ENCODE data around the gene FAM168A. TPM values are rescaled to one million over a fixed set of nuclear protein-coding genes. Genes with fewer than 3 reads are reported as not detected.

FAM168A gene
- total RNA-seq, 2 experiments from 2014 or later = 22.2 to 24.0 TPM

DNA sequence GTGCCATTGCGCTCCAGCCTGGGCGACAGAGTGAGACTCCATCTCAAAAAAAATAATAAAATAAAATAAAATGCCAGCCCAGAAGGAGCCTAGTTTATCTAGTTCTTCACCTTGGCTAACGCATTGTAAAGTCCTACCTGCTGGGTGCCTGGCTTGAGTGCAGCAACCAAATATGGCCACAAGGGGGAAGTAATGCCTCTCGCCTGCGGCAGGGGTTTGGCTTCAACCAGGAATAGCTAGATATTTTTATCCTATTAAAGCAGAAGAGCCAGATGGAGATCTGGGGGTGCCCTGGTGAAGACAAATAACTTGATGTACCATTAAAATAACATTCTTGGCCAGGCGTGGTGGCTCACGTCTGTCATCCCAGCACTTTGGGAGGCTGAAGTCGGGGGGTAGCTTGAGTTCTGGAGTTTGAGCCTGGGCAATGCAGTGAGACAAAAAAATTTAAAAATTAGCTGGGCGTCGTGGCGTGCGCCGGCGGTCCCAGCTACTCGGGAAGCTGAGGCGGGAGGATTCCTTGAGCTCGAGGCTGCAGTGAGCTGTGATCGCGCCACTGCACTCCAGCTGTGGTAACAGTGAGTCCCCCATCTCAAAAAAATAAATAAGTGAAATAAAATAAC is 27.9 kb upstream of the FAM168A start:
- H3K27me3 Mint-ChIP-seq = peaks cover 22% of the 10 kb centered on the region
- H3K4me1 Mint-ChIP-seq = peaks cover 2% of the 10 kb centered on the region

DNA sequence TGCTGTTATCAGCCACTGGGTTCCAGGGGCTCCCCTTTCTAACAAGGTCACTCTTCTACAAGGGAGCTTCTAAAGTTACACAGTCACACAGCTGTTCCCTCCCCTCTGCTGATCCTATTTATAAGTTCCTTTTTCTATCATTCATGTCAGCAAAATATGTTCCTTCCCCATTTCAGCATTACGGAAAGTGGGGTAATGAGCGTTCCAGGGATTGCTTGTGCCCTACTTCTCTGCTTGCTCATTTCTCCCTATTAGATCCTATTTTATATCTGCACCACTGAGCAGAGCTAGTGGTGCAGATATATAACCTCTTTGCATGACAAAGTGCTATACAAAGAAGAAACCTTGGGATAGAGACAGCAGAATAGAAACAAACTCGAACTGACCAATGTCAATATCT is 25.8 kb upstream of the FAM168A start:
- Mint-ChIP-seq H3K9me3 (no peaks in the 10 kb centered on the region), H3K4me1 (peaks cover 2% of the 10 kb centered on the region), H3K36me3 (ENCODE audit: low read depth) (no peaks in the 10 kb centered on the region), H3K27me3 (peaks cover 22% of the 10 kb centered on the region), H3K4me3 (no peak overlapping the region), H3K27ac (no peak overlapping the region)
- CTCF ChIA-PET = interaction anchor here (3.4 to 5.8 kb wide), 3 partner anchors 24 to 308 kb away, joined by 26 to 126 read pairs (median 26); partner anchors contain the start of gene PLEKHB1
- DNase-seq = no peak
- POLR2A ChIA-PET = no interaction called here

More for the DNA sequence above, 27.9 kb upstream of the FAM168A start:
- CTCF ChIA-PET = interaction anchor here (0.7 to 5.8 kb wide), 31 partner anchors 9 to 696 kb away, joined by 3 to 126 read pairs (median 4); partner anchors contain the start of genes PLEKHB1 and RAB6A
- Mint-ChIP-seq H3K9me3 (no peaks in the 10 kb centered on the region), H3K4me3 (no peak overlapping the region), H3K36me3 (ENCODE audit: low read depth) (no peaks in the 10 kb centered on the region), H3K27ac (no peak overlapping the region)
- peak; percentile 67 for DNase-seq
- POLR2A ChIA-PET = interaction anchor here (0.8 to 1.2 kb wide), 3 partner anchors 27 to 36 kb away, joined by 3 read pairs; no protein-coding TSS in a partner anchor

DNA sequence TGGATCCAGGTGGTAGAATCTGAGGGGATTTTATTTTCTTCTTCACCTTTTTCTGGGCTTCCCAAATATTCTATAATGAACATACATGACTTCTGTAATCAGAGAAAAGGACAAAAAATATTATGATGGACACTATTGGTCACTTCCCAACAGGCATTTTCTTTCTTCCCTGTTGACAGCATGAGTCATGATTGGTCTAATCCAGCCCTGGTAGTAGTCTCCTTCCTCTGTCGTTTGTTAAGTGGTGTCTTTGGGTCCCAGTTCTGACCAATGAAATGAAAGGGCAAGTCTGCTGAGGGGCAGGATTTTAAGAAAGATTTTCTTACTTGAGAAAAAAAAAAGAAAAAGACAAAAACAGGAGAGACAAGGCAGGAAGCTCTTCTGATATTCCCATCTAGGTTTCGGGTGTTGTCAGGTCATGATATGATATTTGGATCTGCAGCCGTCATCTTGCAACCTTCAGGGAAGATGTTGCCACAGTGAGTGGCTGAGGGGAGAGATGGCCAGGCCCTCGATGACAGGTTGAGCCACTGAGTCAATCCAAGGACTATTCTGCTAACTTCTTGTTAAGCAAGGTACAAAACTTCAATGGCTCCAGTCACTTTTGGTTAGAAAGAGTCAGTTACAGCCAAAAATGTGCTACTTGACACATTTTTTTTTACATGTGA is 25.1 kb upstream of the FAM168A start:
- H3K4me3 Mint-ChIP-seq = no peak overlapping the region
- H3K36me3 Mint-ChIP-seq (ENCODE audit: low read depth) = no peaks in the 10 kb centered on the region
- H3K27ac Mint-ChIP-seq = no peak overlapping the region
- peaks cover 22% of the 10 kb centered on the region for H3K27me3 Mint-ChIP-seq
- H3K9me3 Mint-ChIP-seq = no peaks in the 10 kb centered on the region
- DNase-seq = no peak
- peaks cover 2% of the 10 kb centered on the region for H3K4me1 Mint-ChIP-seq
- POLR2A ChIA-PET = no interaction called here
- CTCF ChIA-PET = interaction anchor here (1.4 to 5.8 kb wide), 3 partner anchors 25 to 39 kb away, joined by 6 to 126 read pairs (median 26); partner anchors contain the start of gene PLEKHB1

DNA sequence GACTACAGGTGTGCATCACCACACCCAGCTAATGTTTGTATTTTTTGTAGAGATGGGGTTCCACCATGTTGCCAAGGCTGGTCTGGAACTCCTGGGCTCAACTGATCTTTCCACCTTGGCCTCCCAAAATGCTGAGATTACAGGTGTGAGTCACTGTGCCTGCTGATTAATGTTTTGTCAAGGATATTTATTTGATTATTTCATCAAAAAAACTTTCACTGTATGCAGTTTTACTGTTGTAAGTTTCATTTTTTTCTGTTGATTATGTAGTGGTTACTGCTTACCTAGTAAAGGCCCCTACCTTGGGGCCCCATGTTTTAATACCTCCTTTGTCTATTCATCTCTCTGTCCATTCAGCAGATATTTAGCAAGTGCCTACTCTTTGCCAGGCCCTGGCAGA is 16.7 kb upstream of the FAM168A start:
- ChIA-PET CTCF (no interaction called here), POLR2A (no interaction called here)
- no peaks in the 10 kb centered on the region for H3K9me3 Mint-ChIP-seq
- no peaks in the 10 kb centered on the region for H3K4me1 Mint-ChIP-seq
- H3K4me3 Mint-ChIP-seq = no peak overlapping the region
- no peak overlapping the region for H3K27ac Mint-ChIP-seq
- no peaks in the 10 kb centered on the region for H3K36me3 Mint-ChIP-seq (ENCODE audit: low read depth)
- DNase-seq = no peak
- H3K27me3 Mint-ChIP-seq = peaks cover 5% of the 10 kb centered on the region

DNA sequence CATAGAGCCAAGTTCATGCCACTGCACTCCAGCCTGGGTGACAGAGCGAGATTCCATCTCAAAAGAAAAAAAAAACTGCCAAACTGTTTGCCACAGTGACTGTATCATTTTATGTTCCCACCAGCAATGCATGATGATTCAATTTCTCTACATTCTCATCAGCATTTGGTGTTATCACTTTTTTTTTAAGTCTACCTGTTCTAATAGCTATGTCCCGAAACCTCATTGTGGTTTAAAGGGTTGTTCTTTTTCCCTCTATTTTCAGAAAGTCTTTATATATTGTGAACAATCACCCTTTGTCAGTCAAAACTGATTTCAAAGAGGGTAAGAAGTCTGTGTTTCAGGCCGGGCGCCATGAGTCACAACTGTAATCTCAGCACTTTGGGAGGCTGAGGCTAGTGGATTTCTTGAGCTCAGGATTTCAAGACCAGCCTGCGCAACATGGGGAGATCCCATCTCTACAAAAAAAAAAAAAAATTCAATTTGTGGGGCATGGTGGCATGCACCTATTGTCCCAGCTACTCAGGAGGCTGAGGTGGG is 14.8 kb upstream of the FAM168A start:
- peaks cover 9% of the 10 kb centered on the region for H3K27me3 Mint-ChIP-seq
- H3K4me3 Mint-ChIP-seq = no peak overlapping the region
- no peak for DNase-seq
- no peaks in the 10 kb centered on the region for H3K36me3 Mint-ChIP-seq (ENCODE audit: low read depth)
- no peaks in the 10 kb centered on the region for H3K4me1 Mint-ChIP-seq
- ChIA-PET POLR2A (interaction anchor here (1.8 kb wide), 1 partner anchor 14 kb away, joined by 5 read pairs; no protein-coding TSS in a partner anchor), CTCF (interaction anchor here (0.6 to 1.9 kb wide), 2 partner anchors 13 to 26 kb away, joined by 3 to 6 read pairs; no protein-coding TSS in a partner anchor)
- no peak overlapping the region for H3K27ac Mint-ChIP-seq
- H3K9me3 Mint-ChIP-seq = no peaks in the 10 kb centered on the region

DNA sequence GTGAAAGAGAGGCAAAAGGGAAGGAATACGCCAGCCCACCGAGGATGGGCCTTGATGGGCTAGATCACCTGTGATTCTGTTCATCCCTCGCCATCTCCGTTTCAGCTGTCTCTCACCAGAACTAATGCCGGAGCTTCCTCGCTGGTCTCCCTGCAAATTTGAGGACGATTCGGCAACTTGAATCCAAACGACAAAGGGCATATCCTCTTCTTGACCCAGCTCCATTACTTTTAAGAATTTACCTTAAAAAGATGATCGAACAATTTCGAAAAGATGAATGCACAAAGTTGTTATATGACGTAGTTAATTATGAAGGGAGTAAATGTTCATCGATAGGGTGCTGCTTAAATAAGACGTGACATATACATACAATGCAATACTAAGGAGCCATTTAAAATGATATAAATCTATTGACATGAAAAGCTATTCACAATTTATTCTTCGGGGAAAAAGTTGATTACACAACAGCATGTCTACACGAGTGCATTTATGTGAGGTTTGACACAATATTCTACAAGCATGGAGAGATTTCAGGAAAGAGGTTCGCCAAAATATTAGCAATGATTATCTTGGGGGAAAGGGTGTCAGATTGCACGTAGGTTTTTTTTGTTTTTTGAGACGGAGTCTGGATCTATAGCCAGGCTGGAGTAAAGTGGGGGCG is 937 bp upstream of the FAM168A start:
- CTCF ChIA-PET = interaction anchor here (0.6 to 1.2 kb wide), 4 partner anchors 27 to 247 kb away, joined by 3 to 5 read pairs (median 4); no protein-coding TSS in a partner anchor
- peaks cover 28% of the 10 kb centered on the region for H3K4me1 Mint-ChIP-seq
- peak overlapping the region; percentile 93 for H3K4me3 Mint-ChIP-seq
- POLR2A ChIA-PET = interaction anchor here (0.6 to 2.6 kb wide), 7 partner anchors 9 to 894 kb away, joined by 3 to 5 read pairs (median 4); no protein-coding TSS in a partner anchor
- no peak for DNase-seq
- H3K36me3 Mint-ChIP-seq (ENCODE audit: low read depth) = peaks cover 10% of the 10 kb centered on the region
- H3K9me3 Mint-ChIP-seq = no peaks in the 10 kb centered on the region
- peak overlapping the region; percentile 86 for H3K27ac Mint-ChIP-seq
- H3K27me3 Mint-ChIP-seq = peaks cover 2% of the 10 kb centered on the region

DNA sequence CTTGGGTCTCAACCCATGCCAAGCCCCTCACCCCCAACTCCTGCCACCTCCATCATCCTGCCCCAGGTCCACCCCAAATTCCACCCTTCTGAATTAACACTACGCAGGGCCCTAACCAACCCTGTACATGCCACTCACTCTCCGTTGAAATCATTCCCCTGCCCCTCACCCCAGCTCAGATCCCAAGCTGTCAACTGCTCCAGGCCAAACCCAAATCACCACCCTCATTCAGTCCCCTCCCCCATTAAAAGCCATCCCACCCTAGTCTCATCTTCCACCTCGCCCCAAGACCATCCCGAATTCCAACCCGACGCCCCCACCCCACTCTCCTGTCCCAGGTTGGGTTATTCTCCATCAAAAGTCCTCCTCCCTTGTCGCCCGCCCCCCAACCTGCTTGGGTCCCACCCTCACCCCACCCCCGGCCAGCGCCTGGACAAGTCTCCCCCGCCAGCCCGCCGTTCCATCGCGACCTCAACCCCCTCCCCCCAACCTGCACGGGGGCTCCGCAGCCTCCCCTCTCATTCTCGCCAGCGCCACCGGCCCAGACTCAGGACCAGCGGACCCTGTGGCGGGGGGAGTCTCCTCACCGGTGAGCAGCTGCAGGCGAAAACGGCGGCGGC is 466 bp downstream of the FAM168A start:
- peak; percentile 17 for DNase-seq
- Mint-ChIP-seq H3K27me3 (no peaks in the 10 kb centered on the region), H3K9me3 (no peaks in the 10 kb centered on the region), H3K36me3 (ENCODE audit: low read depth) (peaks cover 10% of the 10 kb centered on the region), H3K4me3 (peak overlapping the region; percentile 93), H3K27ac (peak overlapping the region; percentile 86), H3K4me1 (peaks cover 28% of the 10 kb centered on the region)
- CTCF ChIA-PET = interaction anchor here (0.6 to 1.2 kb wide), 2 partner anchors 64 to 1513 kb away, joined by 3 to 5 read pairs; no protein-coding TSS in a partner anchor
- POLR2A ChIA-PET = interaction anchor here (0.9 to 2.6 kb wide), 6 partner anchors 9 to 246 kb away, joined by 3 to 5 read pairs (median 3); no protein-coding TSS in a partner anchor

DNA sequence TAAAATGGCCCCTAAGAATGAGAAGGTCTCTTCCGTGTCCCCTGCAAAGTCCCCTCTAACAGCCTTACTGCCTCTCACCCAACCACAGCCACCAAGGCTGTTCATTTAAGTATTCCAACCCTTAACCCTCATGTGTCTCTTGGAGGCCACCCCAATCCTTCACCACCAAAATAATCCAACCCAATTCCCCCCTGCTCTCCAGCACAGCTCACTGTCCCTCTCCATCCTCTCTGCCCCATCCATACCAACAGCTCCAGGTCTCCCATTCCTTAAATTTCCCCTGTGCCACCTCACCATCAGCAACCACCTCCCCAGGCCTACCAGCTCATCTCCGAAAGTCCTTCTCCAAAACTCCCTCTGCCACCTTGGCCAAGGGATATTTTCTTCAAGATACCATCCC is 1.4 kb downstream of the FAM168A start:
- H3K27me3 Mint-ChIP-seq = no peaks in the 10 kb centered on the region
- CTCF ChIA-PET = no interaction called here

DNA sequence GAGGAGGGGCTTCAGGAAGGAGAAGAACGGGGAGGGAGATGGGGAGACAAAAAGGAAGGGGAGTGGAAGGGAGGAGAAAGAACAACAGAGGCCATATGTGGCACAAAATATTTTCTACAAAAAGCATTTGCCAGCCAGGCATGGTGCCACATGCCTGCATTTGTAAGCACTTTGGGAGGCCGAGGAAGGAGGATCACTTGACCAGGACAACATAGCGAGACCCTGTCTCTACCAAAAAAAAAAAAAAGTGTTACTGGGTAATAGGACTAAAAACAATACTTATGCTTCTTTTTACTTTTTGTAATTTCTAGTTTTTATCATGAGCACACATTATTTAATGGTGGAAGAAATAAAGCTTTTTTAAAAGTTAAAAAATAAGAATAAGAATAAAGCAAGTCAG is 5.3 kb downstream of the FAM168A start:
- Mint-ChIP-seq H3K4me3 (no peak overlapping the region), H3K27ac (no peak overlapping the region), H3K27me3 (no peaks in the 10 kb centered on the region), H3K36me3 (ENCODE audit: low read depth) (peaks cover 12% of the 10 kb centered on the region), H3K4me1 (peaks cover 28% of the 10 kb centered on the region), H3K9me3 (no peaks in the 10 kb centered on the region)
- CTCF ChIA-PET = no interaction called here
- POLR2A ChIA-PET = no interaction called here
- no peak for DNase-seq

More for the DNA sequence above, 1.4 kb downstream of the FAM168A start:
- peaks cover 28% of the 10 kb centered on the region for H3K4me1 Mint-ChIP-seq
- peak overlapping the region; percentile 93 for H3K4me3 Mint-ChIP-seq
- no peaks in the 10 kb centered on the region for H3K9me3 Mint-ChIP-seq
- H3K36me3 Mint-ChIP-seq (ENCODE audit: low read depth) = peaks cover 10% of the 10 kb centered on the region
- POLR2A ChIA-PET = interaction anchor here (2.6 kb wide), 1 partner anchor 8 kb away, joined by 5 read pairs; no protein-coding TSS in a partner anchor
- no peak overlapping the region for H3K27ac Mint-ChIP-seq
- DNase-seq = no peak

DNA sequence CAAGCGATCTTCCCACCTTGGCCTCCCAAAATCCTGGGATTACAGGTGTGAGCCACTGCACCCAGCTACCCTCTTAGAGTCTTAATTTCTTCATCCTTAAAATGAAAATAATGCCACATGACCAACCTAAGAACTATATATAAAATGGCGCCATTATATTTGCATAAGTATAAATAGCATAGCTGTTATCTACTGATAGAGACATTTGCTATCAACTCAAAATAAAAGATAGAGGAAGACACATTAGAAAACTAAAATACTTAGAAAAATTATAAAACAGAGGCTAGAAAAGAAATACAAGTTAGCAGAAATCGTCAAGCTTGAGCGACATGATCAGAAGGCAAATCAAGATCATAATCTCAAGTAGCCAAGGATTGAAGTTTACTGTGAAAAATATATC is 6.2 kb downstream of the FAM168A start:
- ChIA-PET POLR2A (no interaction called here), CTCF (interaction anchor here (1.0 kb wide), 1 partner anchor 34 kb away, joined by 5 read pairs; no protein-coding TSS in a partner anchor)
- DNase-seq = no peak
- peaks cover 21% of the 10 kb centered on the region for H3K4me1 Mint-ChIP-seq
- no peak overlapping the region for H3K4me3 Mint-ChIP-seq
- H3K9me3 Mint-ChIP-seq = no peaks in the 10 kb centered on the region
- H3K36me3 Mint-ChIP-seq (ENCODE audit: low read depth) = peaks cover 6% of the 10 kb centered on the region
- no peak overlapping the region for H3K27ac Mint-ChIP-seq
- no peaks in the 10 kb centered on the region for H3K27me3 Mint-ChIP-seq

DNA sequence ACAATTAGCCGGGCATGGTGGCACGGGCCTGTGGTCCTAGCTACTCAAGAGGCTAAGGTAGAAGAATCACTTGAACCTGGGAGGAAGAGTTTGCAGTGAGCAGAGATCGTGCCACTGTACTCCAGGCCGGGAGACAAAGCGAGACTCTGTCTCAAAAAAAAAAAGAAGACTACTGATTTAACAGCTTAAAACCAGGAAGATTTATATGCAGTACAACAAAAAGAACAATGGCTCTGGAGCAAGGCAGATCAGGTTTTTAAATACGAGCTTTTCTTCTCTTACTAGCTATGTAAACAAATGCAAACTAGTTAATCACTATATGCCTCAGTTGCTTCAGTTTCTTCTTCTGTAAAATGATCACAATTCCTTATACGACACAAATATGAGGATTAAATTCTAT is 6.9 kb downstream of the FAM168A start:
- ChIA-PET CTCF (interaction anchor here (1.0 kb wide), 2 partner anchors 10 to 34 kb away, joined by 3 to 5 read pairs; no protein-coding TSS in a partner anchor), POLR2A (no interaction called here)
- H3K4me1 Mint-ChIP-seq = peaks cover 14% of the 10 kb centered on the region
- peaks cover 3% of the 10 kb centered on the region for H3K36me3 Mint-ChIP-seq (ENCODE audit: low read depth)
- H3K9me3 Mint-ChIP-seq = no peaks in the 10 kb centered on the region
- H3K27me3 Mint-ChIP-seq = no peaks in the 10 kb centered on the region
- H3K27ac Mint-ChIP-seq = no peak overlapping the region
- no peak overlapping the region for H3K4me3 Mint-ChIP-seq
- no peak for DNase-seq

DNA sequence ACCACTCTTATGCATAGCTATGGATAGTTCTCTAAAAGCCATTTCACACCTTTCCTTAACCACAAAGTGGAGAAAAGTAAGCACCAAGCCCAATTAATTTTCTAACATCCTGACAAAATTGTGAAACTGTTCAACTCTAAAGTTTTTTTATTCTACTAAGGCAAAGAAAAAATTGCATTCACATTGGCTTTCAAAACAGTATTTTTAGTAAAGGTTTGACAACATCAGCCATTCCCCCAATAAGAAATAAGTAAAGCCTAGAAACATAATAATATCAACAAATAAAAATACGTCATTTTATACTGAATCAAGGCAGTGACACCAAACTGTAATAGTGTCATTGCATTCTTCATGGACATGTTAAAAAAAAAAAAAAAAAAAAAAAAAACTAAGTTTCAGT is 11.1 kb downstream of the FAM168A start:
- H3K9me3 Mint-ChIP-seq = no peaks in the 10 kb centered on the region
- DNase-seq = no peak
- no peaks in the 10 kb centered on the region for H3K27me3 Mint-ChIP-seq
- peaks cover 5% of the 10 kb centered on the region for H3K36me3 Mint-ChIP-seq (ENCODE audit: low read depth)
- peaks cover 9% of the 10 kb centered on the region for H3K4me1 Mint-ChIP-seq
- CTCF ChIA-PET = interaction anchor here (0.7 kb wide), 1 partner anchor 26 kb away, joined by 3 read pairs; no protein-coding TSS in a partner anchor
- H3K4me3 Mint-ChIP-seq = no peak overlapping the region
- H3K27ac Mint-ChIP-seq = no peak overlapping the region
- POLR2A ChIA-PET = no interaction called here
